HCT116 (cell line): ENCODE measurements around the gene ERBB4. TPM values are rescaled to one million over a fixed set of nuclear protein-coding genes. Genes with fewer than 3 reads are reported as not detected.

Experiments
- ATAC-seq: fragments of 200-7000 bp; cut with Tn5 transposase; 2 replicates; pipeline ENCODE4 v1.9.1; 2020; ENCODE audit warnings: mild to moderate bottlenecking, moderate library complexity
- BruUV-seq: library from RNA; stranded (reverse); fragments of 400-500 nt; replicated peaks from 2 replicates; lab custom pipeline; 2021; lab: Mats Ljungman, UMichigan
- CTCF ChIA-PET: fragments of 300-600 bp; sonication (Branson Sonifier 250); formaldehyde crosslinking; loops from one replicate; lab custom pipeline; 2021; ENCODE audit warnings: antibody characterized with exemption; lab: Charles Lee
- POLR2A ChIA-PET: fragments of 300-600, 350-600 bp; sonication (Branson Sonifier 250); formaldehyde crosslinking; loops from one replicate; lab custom pipeline; 2021; ENCODE audit warnings: antibody characterized with exemption; lab: Charles Lee
- RAD21 ChIA-PET, 2 experiments: fragments of 300-600 bp; sonication (Branson Sonifier 250); formaldehyde crosslinking; loops; one replicate each; lab custom pipeline; 2023; ENCODE audit warnings: low total read pairs in 2 of 2; ENCODE audit not compliant: uncharacterized antibody in 2 of 2, unreplicated experiment in 2 of 2, low non-redundant PET in 1 of 2; lab: Charles Lee
- DNase-seq: peaks from one replicate; pipeline ENCODE4 v3.0.0-alpha.2; 2010; ENCODE audit warnings: low read depth, low spot score
- H2AFZ ChIP-seq: fragments of 200-600 bp; shearing (Covaris generic), sonication (generic); 2 replicates; pipeline ENCODE4 v1.6.1; 2017; ENCODE audit warnings: low read depth, mixed run types, mixed read lengths, antibody characterized with exemption, low read length; ENCODE audit not compliant: poor library complexity, severe bottlenecking
- H3K27ac ChIP-seq: 2 replicates; pipeline ENCODE4 v1.5.1; 2012; ENCODE audit warnings: low read depth, low read length
- H3K27me3 ChIP-seq: fragments of 200-600 bp; sonication (generic); 2 replicates; pipeline ENCODE4 v1.6.1; 2016; ENCODE audit warnings: mixed run types, low read length, mixed read lengths; ENCODE audit not compliant: insufficient read depth
- H3K36me3 ChIP-seq, 2 experiments: fragments of 200-500 bp in 1 of 2; fragments of 200-600 bp in 1 of 2; sonication (Bioruptor generic) in 1 of 2; sonication (generic) in 1 of 2; 2 replicates each; pipeline versions ENCODE4 v1.5.1 to v1.6.1; 2014 to 2016; ENCODE audit warnings: low read length in 2 of 2, inconsistent platforms in 1 of 2, mixed read lengths in 1 of 2, mixed run types in 1 of 2; ENCODE audit not compliant: insufficient read depth in 2 of 2, control insufficient read depth in 1 of 2
- H3K4me1 ChIP-seq, 2 experiments: fragments of 200-600 bp in 1 of 2; sonication (generic) in 1 of 2; 2 replicates each; pipeline versions ENCODE4 v1.5.1 to v1.6.1; 2012 to 2017; ENCODE audit warnings: low read length in 2 of 2, inconsistent platforms in 1 of 2, mild to moderate bottlenecking in 1 of 2, mixed read lengths in 1 of 2, mixed run types in 1 of 2, moderate library complexity in 1 of 2; ENCODE audit not compliant: insufficient read depth in 2 of 2, control insufficient read depth in 1 of 2
- H3K4me2 ChIP-seq: fragments of 200-600 bp; sonication (generic); 2 replicates; pipeline ENCODE4 v1.6.1; 2017; ENCODE audit warnings: mixed run types, low read length, mixed read lengths
- H3K4me3 ChIP-seq, 2 experiments: fragments of 200-600 bp in 1 of 2; sonication (generic) in 1 of 2; replicated peaks in 1 of 2; 2 replicates each; pipeline ENCODE4 v1.5.1; 2011 to 2016; ENCODE audit warnings: low read length in 2 of 2, control low read depth in 1 of 2, low read depth in 1 of 2, mild to moderate bottlenecking in 1 of 2, mixed read lengths in 1 of 2, mixed run types in 1 of 2
- H3K79me2 ChIP-seq: fragments of 200-600 bp; sonication (generic); 2 replicates; pipeline ENCODE4 v1.6.1; 2017; ENCODE audit warnings: mild to moderate bottlenecking, mixed run types, low read length, moderate library complexity, mixed read lengths; ENCODE audit not compliant: insufficient read depth
- H3K9ac ChIP-seq: fragments of 200-600 bp; sonication (generic); 2 replicates; pipeline ENCODE4 v1.6.1; 2016; ENCODE audit warnings: low read length, mixed read lengths
- H3K9me2 ChIP-seq: fragments of 200-600 bp; sonication (generic), shearing (Covaris generic); 2 replicates; pipeline ENCODE4 v1.6.1; 2017; ENCODE audit warnings: mixed run types, mild to moderate bottlenecking, moderate library complexity; ENCODE audit not compliant: insufficient read depth
- H3K9me3 ChIP-seq, 2 experiments: fragments of 200-500 bp in 1 of 2; fragments of 200-600 bp in 1 of 2; sonication (Bioruptor generic) in 1 of 2; sonication (generic) in 1 of 2; 2 replicates each; pipeline ENCODE4 v1.6.1; 2014 to 2017; ENCODE audit warnings: low read length in 2 of 2, mixed read lengths in 2 of 2, inconsistent platforms in 1 of 2, low read depth in 1 of 2, mild to moderate bottlenecking in 1 of 2, mixed run types in 1 of 2, moderate library complexity in 1 of 2; ENCODE audit not compliant: control insufficient read depth in 1 of 2, insufficient read depth in 1 of 2
- H4K20me1 ChIP-seq: fragments of 200-600 bp; sonication (generic), shearing (Covaris generic); 2 replicates; pipeline ENCODE4 v1.6.1; 2017; ENCODE audit warnings: mixed run types, mild to moderate bottlenecking, moderate library complexity; ENCODE audit not compliant: insufficient read depth
- CBX3 ChIP-seq: IDR thresholded peaks from 2 replicates; pipeline ENCODE4 v1.6.1; 2012; ENCODE audit warnings: low read depth
- CEBPB ChIP-seq: IDR thresholded peaks from 2 replicates; pipeline ENCODE4 v1.6.1; 2012; ENCODE audit warnings: low read depth
- ELF1 ChIP-seq: IDR thresholded peaks from 2 replicates; pipeline ENCODE4 v1.6.1; 2012; ENCODE audit warnings: low read depth, borderline replicate concordance
- EZH2 ChIP-seq: fragments of 200-600 bp; sonication (generic); IDR thresholded peaks from 2 replicates; pipeline ENCODE4 v1.6.1; 2017; ENCODE audit warnings: antibody characterized with exemption, mixed run types
- FOSL1 ChIP-seq: IDR thresholded peaks from 2 replicates; pipeline ENCODE4 v1.6.1; 2012; ENCODE audit warnings: low read depth
- JUND ChIP-seq: IDR thresholded peaks from 2 replicates; pipeline ENCODE4 v1.6.1; 2012
- POLR2A ChIP-seq: IDR thresholded peaks from 2 replicates; pipeline ENCODE4 v1.7.0; 2011; ENCODE audit warnings: borderline replicate concordance; ENCODE audit not compliant: insufficient read depth, insufficient read length; ENCODE audit errors: extremely low read depth
- POLR2AphosphoS5 ChIP-seq: IDR thresholded peaks from 2 replicates; pipeline ENCODE4 v1.6.1; 2011; ENCODE audit warnings: mild to moderate bottlenecking, low read depth, low read length, moderate library complexity
- SIN3A ChIP-seq: IDR thresholded peaks from 2 replicates; pipeline ENCODE4 v1.6.1; 2012; ENCODE audit warnings: low read depth
- SP1 ChIP-seq: IDR thresholded peaks from 2 replicates; pipeline ENCODE4 v1.6.1; 2012; ENCODE audit warnings: low read depth
- SRF ChIP-seq: IDR thresholded peaks from 2 replicates; pipeline ENCODE4 v1.6.1; 2012; ENCODE audit warnings: low read depth
- YY1 ChIP-seq: IDR thresholded peaks from 2 replicates; pipeline ENCODE4 v1.6.1; 2011; ENCODE audit warnings: low read length, low read depth, moderate library complexity, mild to moderate bottlenecking; ENCODE audit not compliant: insufficient replicate concordance; ENCODE audit errors: extremely low read depth
- ZFX ChIP-seq: fragments of 450-650 bp; IDR thresholded peaks from 2 replicates; pipeline ENCODE4 v1.6.1; 2017
- intact Hi-C: fragments of 100-400 bp; cut with micrococcal nuclease; formaldehyde crosslinking; loops from 2 replicates; pipeline ENCODE4 v1.10.0; 2022
- total RNA-seq: library from RNA; stranded (reverse); gene quantifications from one replicate; pipeline ENCODE4 v1.2.1, GENCODE V29; 2021; ENCODE audit not compliant: unreplicated experiment
- TF ChIP-seq, protein P1 (sequence below): IDR thresholded peaks from 2 replicates; pipeline ENCODE4 v1.6.1; 2012
- TF ChIP-seq, protein P2 (sequence below): IDR thresholded peaks from 2 replicates; pipeline ENCODE4 v1.6.1; 2012; ENCODE audit warnings: low read depth
- TF ChIP-seq, protein P3 (sequence below), 3 experiments: fragments of 200-600 bp in 1 of 3; sonication (generic) in 1 of 3; IDR thresholded peaks in 2 of 3; conservative IDR thresholded peaks in 1 of 3; 2 replicates each; pipeline ENCODE4 v1.5.1; 2012 to 2017; ENCODE audit warnings: low read depth in 2 of 3, low read length in 2 of 3, antibody characterized with exemption in 1 of 3, borderline replicate concordance in 1 of 3, control low read depth in 1 of 3, mild to moderate bottlenecking in 1 of 3, mixed read lengths in 1 of 3, mixed run types in 1 of 3, moderate library complexity in 1 of 3; ENCODE audit not compliant: insufficient read depth in 1 of 3
- TF ChIP-seq, protein P4 (sequence below): IDR thresholded peaks from 2 replicates; pipeline ENCODE4 v1.6.1; 2012

The ERBB4 gene
- total RNA-seq, 1 experiment from 2014 or later: 0.10 TPM

DNA sequence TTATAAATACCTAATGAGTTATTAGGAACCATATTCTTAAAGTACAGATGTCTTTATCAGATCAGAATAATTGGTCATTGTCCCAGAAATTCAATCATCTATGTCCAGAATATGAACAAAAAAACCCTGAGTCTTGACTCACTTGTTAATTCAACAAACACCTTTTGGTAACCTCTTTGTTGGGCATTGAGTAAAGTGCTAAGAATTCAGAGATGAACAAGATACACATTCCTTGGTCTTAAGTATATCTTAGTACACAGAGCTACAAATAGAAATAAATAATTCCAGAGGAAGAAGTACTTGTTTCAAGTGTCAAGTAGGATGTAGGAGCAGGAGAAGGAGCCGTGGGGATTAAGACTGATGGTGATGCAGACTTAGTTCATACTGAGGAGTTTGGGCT is 1184.1 kb downstream of the ERBB4 start:
- no peak for TF ChIP-seq CEBPB
- TF ChIP-seq, protein P1, sequence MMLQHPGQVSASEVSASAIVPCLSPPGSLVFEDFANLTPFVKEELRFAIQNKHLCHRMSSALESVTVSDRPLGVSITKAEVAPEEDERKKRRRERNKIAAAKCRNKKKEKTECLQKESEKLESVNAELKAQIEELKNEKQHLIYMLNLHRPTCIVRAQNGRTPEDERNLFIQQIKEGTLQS: no peak
- no peak for TF ChIP-seq SRF
- no peak for TF ChIP-seq EZH2
- TF ChIP-seq POLR2A: no peak
- TF ChIP-seq ELF1: no peak
- no peak for TF ChIP-seq CBX3
- TF ChIP-seq ZFX: no peak
- TF ChIP-seq SIN3A: no peak
- TF ChIP-seq YY1: no peak
- TF ChIP-seq, protein P2, sequence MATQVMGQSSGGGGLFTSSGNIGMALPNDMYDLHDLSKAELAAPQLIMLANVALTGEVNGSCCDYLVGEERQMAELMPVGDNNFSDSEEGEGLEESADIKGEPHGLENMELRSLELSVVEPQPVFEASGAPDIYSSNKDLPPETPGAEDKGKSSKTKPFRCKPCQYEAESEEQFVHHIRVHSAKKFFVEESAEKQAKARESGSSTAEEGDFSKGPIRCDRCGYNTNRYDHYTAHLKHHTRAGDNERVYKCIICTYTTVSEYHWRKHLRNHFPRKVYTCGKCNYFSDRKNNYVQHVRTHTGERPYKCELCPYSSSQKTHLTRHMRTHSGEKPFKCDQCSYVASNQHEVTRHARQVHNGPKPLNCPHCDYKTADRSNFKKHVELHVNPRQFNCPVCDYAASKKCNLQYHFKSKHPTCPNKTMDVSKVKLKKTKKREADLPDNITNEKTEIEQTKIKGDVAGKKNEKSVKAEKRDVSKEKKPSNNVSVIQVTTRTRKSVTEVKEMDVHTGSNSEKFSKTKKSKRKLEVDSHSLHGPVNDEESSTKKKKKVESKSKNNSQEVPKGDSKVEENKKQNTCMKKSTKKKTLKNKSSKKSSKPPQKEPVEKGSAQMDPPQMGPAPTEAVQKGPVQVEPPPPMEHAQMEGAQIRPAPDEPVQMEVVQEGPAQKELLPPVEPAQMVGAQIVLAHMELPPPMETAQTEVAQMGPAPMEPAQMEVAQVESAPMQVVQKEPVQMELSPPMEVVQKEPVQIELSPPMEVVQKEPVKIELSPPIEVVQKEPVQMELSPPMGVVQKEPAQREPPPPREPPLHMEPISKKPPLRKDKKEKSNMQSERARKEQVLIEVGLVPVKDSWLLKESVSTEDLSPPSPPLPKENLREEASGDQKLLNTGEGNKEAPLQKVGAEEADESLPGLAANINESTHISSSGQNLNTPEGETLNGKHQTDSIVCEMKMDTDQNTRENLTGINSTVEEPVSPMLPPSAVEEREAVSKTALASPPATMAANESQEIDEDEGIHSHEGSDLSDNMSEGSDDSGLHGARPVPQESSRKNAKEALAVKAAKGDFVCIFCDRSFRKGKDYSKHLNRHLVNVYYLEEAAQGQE: no peak
- TF ChIP-seq, protein P3, sequence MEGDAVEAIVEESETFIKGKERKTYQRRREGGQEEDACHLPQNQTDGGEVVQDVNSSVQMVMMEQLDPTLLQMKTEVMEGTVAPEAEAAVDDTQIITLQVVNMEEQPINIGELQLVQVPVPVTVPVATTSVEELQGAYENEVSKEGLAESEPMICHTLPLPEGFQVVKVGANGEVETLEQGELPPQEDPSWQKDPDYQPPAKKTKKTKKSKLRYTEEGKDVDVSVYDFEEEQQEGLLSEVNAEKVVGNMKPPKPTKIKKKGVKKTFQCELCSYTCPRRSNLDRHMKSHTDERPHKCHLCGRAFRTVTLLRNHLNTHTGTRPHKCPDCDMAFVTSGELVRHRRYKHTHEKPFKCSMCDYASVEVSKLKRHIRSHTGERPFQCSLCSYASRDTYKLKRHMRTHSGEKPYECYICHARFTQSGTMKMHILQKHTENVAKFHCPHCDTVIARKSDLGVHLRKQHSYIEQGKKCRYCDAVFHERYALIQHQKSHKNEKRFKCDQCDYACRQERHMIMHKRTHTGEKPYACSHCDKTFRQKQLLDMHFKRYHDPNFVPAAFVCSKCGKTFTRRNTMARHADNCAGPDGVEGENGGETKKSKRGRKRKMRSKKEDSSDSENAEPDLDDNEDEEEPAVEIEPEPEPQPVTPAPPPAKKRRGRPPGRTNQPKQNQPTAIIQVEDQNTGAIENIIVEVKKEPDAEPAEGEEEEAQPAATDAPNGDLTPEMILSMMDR (IDR thresholded peaks at IDR 0.05 in 2 of 3, conservative IDR thresholded peaks at IDR 0.05 in 1 of 3; ENCODE audit: borderline replicate concordance in 1 of 3, insufficient read depth in 1 of 3, low read depth in 2 of 3, low read length in 2 of 3): no peak
- TF ChIP-seq, protein P4, sequence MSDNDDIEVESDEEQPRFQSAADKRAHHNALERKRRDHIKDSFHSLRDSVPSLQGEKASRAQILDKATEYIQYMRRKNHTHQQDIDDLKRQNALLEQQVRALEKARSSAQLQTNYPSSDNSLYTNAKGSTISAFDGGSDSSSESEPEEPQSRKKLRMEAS: no peak
- no peak for TF ChIP-seq SP1
- no peak for TF ChIP-seq POLR2AphosphoS5
- no peak for TF ChIP-seq JUND
- TF ChIP-seq FOSL1: no peak
- TF ChIP-seq, all 23 proteins: peak for 0
- DNase-seq: no peak
- ChIA-PET CTCF (no interaction called here), POLR2A (no interaction called here), RAD21 (no interaction called here)
- intact Hi-C loops: no loop called here
- ATAC-seq: no peak
- Histone ChIP-seq H2AFZ (no peak overlapping the region), H3K27me3 (no peaks in the 10 kb centered on the region), H3K36me3 (no peaks in the 10 kb centered on the region), H3K79me2 (no peaks in the 10 kb centered on the region), H3K4me1 (no peaks in the 10 kb centered on the region), H4K20me1 (no peaks in the 10 kb centered on the region), H3K9ac (no peak overlapping the region), H3K9me2 (no peaks in the 10 kb centered on the region; the same call in 1 of the 2 replicates), H3K27ac (no peak overlapping the region), H3K4me3 (no peak overlapping the region), H3K9me3 (no peaks in the 10 kb centered on the region), H3K4me2 (no peak overlapping the region)
- BruUV-seq: no TSS peak
